H9 (cell line): ENCODE measurements around the gene EPB41L4B. TPM values are rescaled to one million over a fixed set of nuclear protein-coding genes. Genes with fewer than 3 reads are reported as not detected.

ENCODE experiments used
- DNase-seq: peaks from one replicate; pipeline ENCODE4 v3.0.0-alpha.2; 2017
- H2AFZ ChIP-seq: one replicate; pipeline ENCODE4 v1.6.1; 2013; ENCODE audit warnings: mild to moderate bottlenecking, low read length, control low read depth, moderate library complexity
- H2AK5ac ChIP-seq: 2 replicates; pipeline ENCODE4 v1.6.1; 2013; ENCODE audit warnings: low read length, control low read depth, mixed read lengths; ENCODE audit not compliant: insufficient read length
- H2BK120ac ChIP-seq: one replicate; pipeline ENCODE4 v1.6.1; 2013; ENCODE audit warnings: low read depth, mild to moderate bottlenecking, low read length, control low read depth, inconsistent platforms; ENCODE audit not compliant: poor library complexity, severe bottlenecking
- H2BK12ac ChIP-seq: 2 replicates; pipeline ENCODE4 v1.6.1; 2013; ENCODE audit warnings: low read length, control low read depth, mixed read lengths, low read depth; ENCODE audit not compliant: insufficient read length
- H2BK15ac ChIP-seq: 2 replicates; pipeline ENCODE4 v1.6.1; 2013; ENCODE audit warnings: low read depth, low read length, control low read depth
- H2BK20ac ChIP-seq: one replicate; pipeline ENCODE4 v1.6.1; 2013; ENCODE audit warnings: low read depth, mild to moderate bottlenecking, low read length, control low read depth, inconsistent platforms; ENCODE audit not compliant: poor library complexity, severe bottlenecking
- H2BK5ac ChIP-seq: 2 replicates; pipeline ENCODE4 v1.6.1; 2013; ENCODE audit warnings: low read length, control low read depth, mixed read lengths; ENCODE audit not compliant: insufficient read length
- H3K14ac ChIP-seq: 2 replicates; pipeline ENCODE4 v1.6.1; 2013; ENCODE audit warnings: low read length, control low read depth; ENCODE audit not compliant: insufficient read depth
- H3K18ac ChIP-seq: 2 replicates; pipeline ENCODE4 v1.6.1; 2013; ENCODE audit warnings: low read depth, mild to moderate bottlenecking, mixed read lengths, low read length, control low read depth; ENCODE audit not compliant: insufficient read length
- H3K23ac ChIP-seq: 2 replicates; pipeline ENCODE4 v1.6.1; 2013; ENCODE audit warnings: low read length, control low read depth, mixed read lengths, low read depth; ENCODE audit not compliant: insufficient read length
- H3K23me2 ChIP-seq: 2 replicates; pipeline ENCODE4 v1.6.1; 2013; ENCODE audit warnings: low read depth, mild to moderate bottlenecking, mixed read lengths, low read length, control low read depth; ENCODE audit not compliant: insufficient read length, poor library complexity, severe bottlenecking
- H3K27ac ChIP-seq: 2 replicates; pipeline ENCODE4 v1.5.1; 2013; ENCODE audit warnings: low read length, control low read depth, mixed read lengths, low read depth; ENCODE audit not compliant: insufficient read length
- H3K27me3 ChIP-seq: 2 replicates; pipeline ENCODE4 v1.6.1; 2013; ENCODE audit warnings: low read length, control low read depth, inconsistent platforms; ENCODE audit not compliant: insufficient read depth
- H3K4ac ChIP-seq: 2 replicates; pipeline ENCODE4 v1.6.1; 2013; ENCODE audit warnings: low read depth, mild to moderate bottlenecking, control low read depth, inconsistent platforms, low read length, moderate library complexity
- H3K4me1 ChIP-seq: 2 replicates; pipeline ENCODE4 v1.6.1; 2013; ENCODE audit warnings: low read length, control low read depth, inconsistent platforms; ENCODE audit not compliant: insufficient read depth
- H3K4me2 ChIP-seq: 2 replicates; pipeline ENCODE4 v1.6.1; 2013; ENCODE audit warnings: low read length, control low read depth, mixed read lengths; ENCODE audit not compliant: insufficient read length, insufficient read depth
- H3K56ac ChIP-seq: 2 replicates; pipeline ENCODE4 v1.6.1; 2013; ENCODE audit warnings: low read depth, mild to moderate bottlenecking, mixed read lengths, low read length, control low read depth; ENCODE audit not compliant: insufficient read length
- H3K79me1 ChIP-seq: 2 replicates; pipeline ENCODE4 v1.6.1; 2013; ENCODE audit warnings: low read depth, mild to moderate bottlenecking, moderate library complexity, low read length, control low read depth, inconsistent platforms; ENCODE audit not compliant: insufficient read depth, poor library complexity, severe bottlenecking
- H3K79me2 ChIP-seq: 2 replicates; pipeline ENCODE4 v1.6.1; 2013; ENCODE audit warnings: low read length, control low read depth, inconsistent platforms; ENCODE audit not compliant: insufficient read depth
- H3K9ac ChIP-seq: 2 replicates; pipeline ENCODE4 v1.6.1; 2013; ENCODE audit warnings: low read length, control low read depth, mixed read lengths; ENCODE audit not compliant: insufficient read length; ENCODE audit errors: extremely low read depth
- H3K9me3 ChIP-seq: one replicate; pipeline ENCODE4 v1.6.1; 2013; ENCODE audit warnings: low read depth, low read length, inconsistent platforms; ENCODE audit not compliant: control insufficient read depth
- H3T11ph ChIP-seq: one replicate; pipeline ENCODE4 v1.6.1; 2013; ENCODE audit warnings: mild to moderate bottlenecking, low read length, control low read depth, inconsistent platforms
- H4K20me1 ChIP-seq: one replicate; pipeline ENCODE4 v1.6.1; 2013; ENCODE audit not compliant: control insufficient read depth, insufficient read length, insufficient read depth
- H4K5ac ChIP-seq: 2 replicates; pipeline ENCODE4 v1.6.1; 2013; ENCODE audit warnings: low read depth, mild to moderate bottlenecking, mixed read lengths, low read length, control low read depth; ENCODE audit not compliant: insufficient read length
- H4K8ac ChIP-seq: replicated peaks from 2 replicates; pipeline ENCODE4 v1.6.1; 2013; ENCODE audit warnings: low read length, control low read depth, mixed read lengths, low read depth; ENCODE audit not compliant: insufficient read length
- H4K91ac ChIP-seq: 2 replicates; pipeline ENCODE4 v1.6.1; 2013; ENCODE audit warnings: low read depth, mild to moderate bottlenecking, moderate library complexity, mixed read lengths, low read length, control low read depth; ENCODE audit not compliant: insufficient read length
- H3K27ac Mint-ChIP-seq, 3 experiments: 2 replicates in 2 of 3; 3 replicates in 1 of 3; pipeline ENCODE4 v1.8.0; 2020 to 2021; ENCODE audit warnings: mixed read lengths in 3 of 3, mild to moderate bottlenecking in 1 of 3, moderate library complexity in 1 of 3
- H3K27me3 Mint-ChIP-seq: 2 replicates; pipeline ENCODE4 v1.8.0; 2021; ENCODE audit warnings: low read depth, mild to moderate bottlenecking, moderate library complexity, mixed read lengths
- H3K36me3 Mint-ChIP-seq, 3 experiments: 2 replicates in 2 of 3; 3 replicates in 1 of 3; pipeline ENCODE4 v1.8.0; 2020 to 2021; ENCODE audit warnings: low read depth in 3 of 3, mixed read lengths in 3 of 3; ENCODE audit not compliant: insufficient read depth in 1 of 3
- H3K4me1 Mint-ChIP-seq, 2 experiments: 2 replicates each; pipeline ENCODE4 v1.8.0; 2020; ENCODE audit warnings: mixed read lengths in 2 of 2
- H3K4me3 Mint-ChIP-seq, 2 experiments: 2 replicates in 1 of 2; 3 replicates in 1 of 2; pipeline ENCODE4 v1.8.0; 2020 to 2021; ENCODE audit warnings: mild to moderate bottlenecking in 2 of 2, mixed read lengths in 2 of 2, moderate library complexity in 1 of 2
- H3K9me3 Mint-ChIP-seq, 2 experiments: 2 replicates in 1 of 2; 3 replicates in 1 of 2; pipeline ENCODE4 v1.8.0; 2020; ENCODE audit warnings: mild to moderate bottlenecking in 2 of 2, mixed read lengths in 2 of 2, moderate library complexity in 1 of 2
- WGBS: extraction: QIAGEN DNeasy Blood & Tissue Kit; methylation state at CpG from one replicate; pipeline ENCODE4 v1.1.7; 2013; ENCODE audit warnings: missing lambda C conversion rate, low lambda C conversion rate, mixed read lengths; ENCODE audit not compliant: insufficient read length; ENCODE audit errors: extremely low coverage; 5-methylcytosine and 5-hydroxymethylcytosine counted together
- total RNA-seq: library from RNA; stranded (reverse); gene quantifications from 2 replicates; pipeline ENCODE4 v1.2.1, GENCODE V29; 2021
- TF ChIP-seq, protein P1 (sequence below): fragments of 200-600 bp; sonication (generic); conservative IDR thresholded peaks from 3 replicates; pipeline ENCODE4 v1.8.0; 2021; ENCODE audit warnings: antibody characterized with exemption, mild to moderate bottlenecking

Gene EPB41L4B
- total RNA-seq, 1 experiment from 2014 or later: 18.9 TPM

DNA sequence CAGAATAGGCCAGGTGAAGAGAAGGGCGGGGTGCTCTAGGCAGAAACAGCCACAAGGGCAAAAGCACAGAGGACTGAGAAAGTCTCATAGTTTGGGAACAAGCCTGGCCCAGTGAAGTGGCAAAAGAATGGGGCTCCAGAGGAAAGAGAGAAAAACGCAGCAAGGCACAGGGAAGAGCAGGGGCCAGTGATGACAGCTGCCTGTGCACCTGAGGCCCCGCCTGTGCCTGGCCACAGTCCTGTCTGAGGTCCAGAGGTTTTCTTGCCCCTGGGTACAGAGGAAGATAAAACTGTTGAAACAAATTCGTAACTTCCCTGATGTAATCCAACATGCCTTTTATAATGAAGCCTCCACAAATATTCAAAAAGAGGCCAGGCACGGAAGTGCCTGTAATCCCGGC lies 175.8 kb downstream of the EPB41L4B start:
- no peak overlapping the region for H3K14ac ChIP-seq
- no peak overlapping the region for H4K8ac ChIP-seq
- H3K9ac ChIP-seq: no peak overlapping the region
- Mint-ChIP-seq H3K4me3 (no peak overlapping the region), H3K36me3 (no peaks in the 10 kb centered on the region), H3K9me3 (no peaks in the 10 kb centered on the region; a peak in 1 of 5 replicates), H3K4me1 (peaks cover 7 to 13% of the 10 kb centered on the region in 2 experiments), H3K27me3 (no peaks in the 10 kb centered on the region; the same call in none of the 2 replicates), H3K27ac (no peak overlapping the region; a peak in 1 of 7 replicates)
- no peaks in the 10 kb centered on the region for H3K23me2 ChIP-seq
- H2BK12ac ChIP-seq: no peak overlapping the region
- no peak overlapping the region for H2BK5ac ChIP-seq
- H3K4ac ChIP-seq: no peak overlapping the region
- no peak overlapping the region for H3T11ph ChIP-seq
- no peak overlapping the region for H4K91ac ChIP-seq
- no peak for DNase-seq
- H2BK15ac ChIP-seq: no peak overlapping the region
- no peaks in the 10 kb centered on the region for H3K79me2 ChIP-seq
- H3K4me1 ChIP-seq: no peaks in the 10 kb centered on the region
- H2AFZ ChIP-seq: no peak overlapping the region
- TF ChIP-seq, protein P1, sequence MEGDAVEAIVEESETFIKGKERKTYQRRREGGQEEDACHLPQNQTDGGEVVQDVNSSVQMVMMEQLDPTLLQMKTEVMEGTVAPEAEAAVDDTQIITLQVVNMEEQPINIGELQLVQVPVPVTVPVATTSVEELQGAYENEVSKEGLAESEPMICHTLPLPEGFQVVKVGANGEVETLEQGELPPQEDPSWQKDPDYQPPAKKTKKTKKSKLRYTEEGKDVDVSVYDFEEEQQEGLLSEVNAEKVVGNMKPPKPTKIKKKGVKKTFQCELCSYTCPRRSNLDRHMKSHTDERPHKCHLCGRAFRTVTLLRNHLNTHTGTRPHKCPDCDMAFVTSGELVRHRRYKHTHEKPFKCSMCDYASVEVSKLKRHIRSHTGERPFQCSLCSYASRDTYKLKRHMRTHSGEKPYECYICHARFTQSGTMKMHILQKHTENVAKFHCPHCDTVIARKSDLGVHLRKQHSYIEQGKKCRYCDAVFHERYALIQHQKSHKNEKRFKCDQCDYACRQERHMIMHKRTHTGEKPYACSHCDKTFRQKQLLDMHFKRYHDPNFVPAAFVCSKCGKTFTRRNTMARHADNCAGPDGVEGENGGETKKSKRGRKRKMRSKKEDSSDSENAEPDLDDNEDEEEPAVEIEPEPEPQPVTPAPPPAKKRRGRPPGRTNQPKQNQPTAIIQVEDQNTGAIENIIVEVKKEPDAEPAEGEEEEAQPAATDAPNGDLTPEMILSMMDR: no peak
- H4K20me1 ChIP-seq: no peaks in the 10 kb centered on the region
- H2BK120ac ChIP-seq: no peak overlapping the region
- no peak overlapping the region for H2AK5ac ChIP-seq
- H3K18ac ChIP-seq: no peak overlapping the region
- no peak overlapping the region for H3K56ac ChIP-seq
- no peak overlapping the region for H3K27ac ChIP-seq
- no peak overlapping the region for H2BK20ac ChIP-seq
- no peaks in the 10 kb centered on the region for H3K27me3 ChIP-seq
- no peaks in the 10 kb centered on the region for H3K9me3 ChIP-seq
- WGBS: no CpG with 5 or more reads among the region's 6 CpGs
- no peak overlapping the region for H3K4me2 ChIP-seq
- no peaks in the 10 kb centered on the region for H3K79me1 ChIP-seq
- H4K5ac ChIP-seq: no peak overlapping the region
- H3K23ac ChIP-seq: no peak overlapping the region
